Astrocyte (in vitro differentiated cells and primary cell): ENCODE data around the gene CMIP. TPM values are rescaled to one million over a fixed set of nuclear protein-coding genes. Genes with fewer than 3 reads are reported as not detected.

ENCODE experiments used
- DNase-seq: peaks from one replicate; pipeline ENCODE4 v3.0.0-alpha.2; 2010; ENCODE audit warnings: low read depth
- FAIRE-seq: peaks from 2 replicates; lab custom pipeline; 2011; peaks lifted over from hg19 to GRCh38; lab: Jason Lieb, UNC
- H2AFZ ChIP-seq: 2 replicates; pipeline ENCODE4 v1.6.0; 2012; ENCODE audit warnings: low read depth, low read length, inconsistent platforms
- H3K27ac ChIP-seq: 2 replicates; pipeline ENCODE4 v1.5.1; 2011; ENCODE audit warnings: low read depth, low read length, inconsistent platforms
- H3K27me3 ChIP-seq: 2 replicates; pipeline ENCODE4 v1.6.0; 2011; ENCODE audit warnings: low read length, inconsistent platforms; ENCODE audit not compliant: insufficient read depth
- H3K36me3 ChIP-seq: 2 replicates; pipeline ENCODE4 v1.5.1; 2011; ENCODE audit warnings: low read length, inconsistent platforms; ENCODE audit not compliant: insufficient read depth
- H3K4me1 ChIP-seq: 2 replicates; pipeline ENCODE4 v1.5.1; 2011; ENCODE audit warnings: low read length, inconsistent platforms; ENCODE audit not compliant: insufficient read depth
- H3K4me2 ChIP-seq: 2 replicates; pipeline ENCODE4 v1.6.0; 2012; ENCODE audit warnings: low read length, inconsistent platforms
- H3K4me3 ChIP-seq: 2 replicates; pipeline ENCODE4 v1.5.1; 2011; ENCODE audit warnings: low read depth, mild to moderate bottlenecking, low read length, inconsistent platforms; ENCODE audit not compliant: insufficient read depth
- H3K79me2 ChIP-seq: 2 replicates; pipeline ENCODE4 v1.6.0; 2012; ENCODE audit warnings: mild to moderate bottlenecking, low read length, inconsistent platforms; ENCODE audit not compliant: insufficient read depth
- H3K9ac ChIP-seq: 2 replicates; pipeline ENCODE4 v1.6.0; 2012; ENCODE audit warnings: mild to moderate bottlenecking, low read length, inconsistent platforms
- H3K9me3 ChIP-seq: 2 replicates; pipeline ENCODE4 v1.5.1; 2012; ENCODE audit warnings: low read depth, mild to moderate bottlenecking, low read length, inconsistent platforms; ENCODE audit not compliant: insufficient read depth
- H4K20me1 ChIP-seq: 2 replicates; pipeline ENCODE4 v1.6.0; 2012; ENCODE audit warnings: low read length, inconsistent platforms; ENCODE audit not compliant: insufficient read depth
- H3K27ac Mint-ChIP-seq: one replicate; pipeline ENCODE4 v1.8.0; 2021; ENCODE audit warnings: mild to moderate bottlenecking, mixed read lengths; ENCODE audit not compliant: unreplicated experiment
- H3K27me3 Mint-ChIP-seq: one replicate; pipeline ENCODE4 v1.8.0; 2021; ENCODE audit warnings: low read depth, mixed read lengths; ENCODE audit not compliant: unreplicated experiment
- H3K36me3 Mint-ChIP-seq: one replicate; pipeline ENCODE4 v1.8.0; 2021; ENCODE audit warnings: low read depth, mixed read lengths; ENCODE audit not compliant: unreplicated experiment
- H3K4me1 Mint-ChIP-seq: one replicate; pipeline ENCODE4 v1.8.0; 2021; ENCODE audit warnings: low read depth, mixed read lengths; ENCODE audit not compliant: unreplicated experiment
- H3K4me3 Mint-ChIP-seq: one replicate; pipeline ENCODE4 v1.8.0; 2021; ENCODE audit warnings: mild to moderate bottlenecking, moderate library complexity, mixed read lengths; ENCODE audit not compliant: unreplicated experiment
- H3K9me3 Mint-ChIP-seq: one replicate; pipeline ENCODE4 v1.8.0; 2021; ENCODE audit warnings: mild to moderate bottlenecking, mixed read lengths; ENCODE audit not compliant: unreplicated experiment
- EZH2 ChIP-seq: IDR thresholded peaks from 2 replicates; pipeline ENCODE4 v1.6.1; 2012; ENCODE audit warnings: mild to moderate bottlenecking, low read length, inconsistent platforms; ENCODE audit not compliant: insufficient read depth
- total RNA-seq: library from RNA; stranded (reverse); gene quantifications from 2 replicates; pipeline ENCODE4 v1.2.1, GENCODE V29; 2021
- TF ChIP-seq, protein P1 (sequence below): IDR thresholded peaks from 2 replicates; pipeline ENCODE4 v1.5.1; 2011; ENCODE audit warnings: low read depth, mild to moderate bottlenecking, inconsistent platforms, low read length, moderate library complexity; ENCODE audit not compliant: insufficient read depth

The CMIP gene
- total RNA-seq, 1 donor from 2014 or later, result 71.5 TPM

DNA sequence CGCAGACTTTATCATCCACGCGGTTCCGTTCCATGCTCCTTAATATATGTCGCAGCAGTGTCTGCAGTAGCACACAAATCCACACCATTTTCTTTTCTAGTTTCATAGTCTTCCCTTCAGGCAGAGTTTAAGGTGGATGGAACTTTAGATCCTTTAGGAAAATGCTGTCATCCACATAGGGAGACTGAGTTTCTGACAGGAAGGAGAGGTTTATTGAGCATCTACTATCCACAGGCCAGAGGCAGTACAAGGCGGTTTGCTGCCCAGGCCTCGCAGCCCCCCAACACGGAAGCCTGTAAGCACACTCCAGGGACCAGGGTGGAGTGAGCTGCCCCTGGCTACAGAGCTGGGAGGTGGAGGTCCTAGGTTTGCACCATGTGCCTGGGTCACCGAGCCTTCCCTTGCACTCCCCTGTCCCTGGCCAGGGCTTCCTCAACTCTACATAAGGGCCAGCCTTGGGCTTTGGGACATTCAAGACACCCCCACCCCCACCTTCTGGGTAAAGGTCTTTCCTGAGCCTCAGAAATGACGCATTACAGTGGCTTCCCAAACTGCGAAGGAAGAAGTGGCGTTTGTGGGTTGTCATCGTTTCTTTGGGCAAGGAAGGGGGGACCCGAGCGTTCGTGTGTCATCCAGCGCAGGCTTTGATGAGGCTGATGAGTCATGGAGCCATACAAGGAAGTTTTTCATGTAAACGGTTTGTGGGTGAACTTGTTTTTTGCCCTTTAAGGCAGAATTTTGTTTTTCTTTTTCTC, 188.0 kb downstream of the CMIP start:
- peaks cover 74% of the 10 kb centered on the region for H4K20me1 ChIP-seq
- H3K9me3 Mint-ChIP-seq, result no peaks in the 10 kb centered on the region
- H3K27ac ChIP-seq, result peak overlapping the region; percentile 59
- FAIRE-seq (peak; percentile 45), DNase-seq (peak; percentile 93)
- no peaks in the 10 kb centered on the region for H3K27me3 ChIP-seq
- H3K27ac Mint-ChIP-seq, result no peak overlapping the region
- H3K4me3 ChIP-seq, result no peak overlapping the region
- peaks cover 23% of the 10 kb centered on the region for H3K4me1 Mint-ChIP-seq
- H3K9ac ChIP-seq, result peak overlapping the region; percentile 64
- H3K4me3 Mint-ChIP-seq, result no peak overlapping the region
- H2AFZ ChIP-seq, result no peak overlapping the region
- H3K9me3 ChIP-seq, result no peaks in the 10 kb centered on the region
- H3K4me2 ChIP-seq, result peak overlapping the region; percentile 72
- H3K36me3 Mint-ChIP-seq, result peaks cover 11% of the 10 kb centered on the region
- H3K36me3 ChIP-seq, result no peaks in the 10 kb centered on the region
- H3K79me2 ChIP-seq, result no peaks in the 10 kb centered on the region
- peaks cover 28% of the 10 kb centered on the region for H3K4me1 ChIP-seq
- H3K27me3 Mint-ChIP-seq, result no peaks in the 10 kb centered on the region
- TF ChIP-seq, protein P1, sequence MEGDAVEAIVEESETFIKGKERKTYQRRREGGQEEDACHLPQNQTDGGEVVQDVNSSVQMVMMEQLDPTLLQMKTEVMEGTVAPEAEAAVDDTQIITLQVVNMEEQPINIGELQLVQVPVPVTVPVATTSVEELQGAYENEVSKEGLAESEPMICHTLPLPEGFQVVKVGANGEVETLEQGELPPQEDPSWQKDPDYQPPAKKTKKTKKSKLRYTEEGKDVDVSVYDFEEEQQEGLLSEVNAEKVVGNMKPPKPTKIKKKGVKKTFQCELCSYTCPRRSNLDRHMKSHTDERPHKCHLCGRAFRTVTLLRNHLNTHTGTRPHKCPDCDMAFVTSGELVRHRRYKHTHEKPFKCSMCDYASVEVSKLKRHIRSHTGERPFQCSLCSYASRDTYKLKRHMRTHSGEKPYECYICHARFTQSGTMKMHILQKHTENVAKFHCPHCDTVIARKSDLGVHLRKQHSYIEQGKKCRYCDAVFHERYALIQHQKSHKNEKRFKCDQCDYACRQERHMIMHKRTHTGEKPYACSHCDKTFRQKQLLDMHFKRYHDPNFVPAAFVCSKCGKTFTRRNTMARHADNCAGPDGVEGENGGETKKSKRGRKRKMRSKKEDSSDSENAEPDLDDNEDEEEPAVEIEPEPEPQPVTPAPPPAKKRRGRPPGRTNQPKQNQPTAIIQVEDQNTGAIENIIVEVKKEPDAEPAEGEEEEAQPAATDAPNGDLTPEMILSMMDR, result no peak
- no peak for TF ChIP-seq EZH2

GRCh38 chr16:81633147-81633619, 188.6 kb downstream of the CMIP start:
- Mint-ChIP-seq H3K9me3 (no peaks in the 10 kb centered on the region), H3K4me1 (peaks cover 23% of the 10 kb centered on the region), H3K27ac (no peak overlapping the region), H3K4me3 (no peak overlapping the region), H3K36me3 (peaks cover 11% of the 10 kb centered on the region), H3K27me3 (no peaks in the 10 kb centered on the region)
- peak overlapping the region; percentile 72 for H3K4me2 ChIP-seq
- no peaks in the 10 kb centered on the region for H3K9me3 ChIP-seq
- H3K9ac ChIP-seq, result peak overlapping the region; percentile 64
- no peaks in the 10 kb centered on the region for H3K27me3 ChIP-seq
- H2AFZ ChIP-seq, result no peak overlapping the region
- TF ChIP-seq EZH2, result no peak
- TF ChIP-seq, protein P1, result peak; percentile 11
- no peaks in the 10 kb centered on the region for H3K79me2 ChIP-seq
- no peak for DNase-seq
- H3K4me3 ChIP-seq, result no peak overlapping the region
- H4K20me1 ChIP-seq, result peaks cover 74% of the 10 kb centered on the region
- peak overlapping the region; percentile 59 for H3K27ac ChIP-seq
- FAIRE-seq, result no peak
- peaks cover 28% of the 10 kb centered on the region for H3K4me1 ChIP-seq
- H3K36me3 ChIP-seq, result no peaks in the 10 kb centered on the region
